Activated CD4-positive, alpha-beta memory T cell treated with anti-CD3 and anti-CD28 coated beads for 36 hours (primary cell): ENCODE data around the gene ABCF3. TPM values are rescaled to one million over a fixed set of nuclear protein-coding genes. Genes with fewer than 3 reads are reported as not detected.
"Not testable (repeated sequence)": the region's sequence is repeated elsewhere in the genome, so short reads cannot be mapped to it uniquely, and the experiment has no call there.

ENCODE experiments used
- CTCF ChIA-PET: fragments of 350-600 bp; sonication (Branson Sonifier 250); formaldehyde crosslinking; loops from one replicate; lab custom pipeline; 2021; ENCODE audit warnings: antibody characterized with exemption, inconsistent platforms; lab: Charles Lee
- POLR2A ChIA-PET: fragments of 350-600 bp; sonication (Branson Sonifier 250); formaldehyde crosslinking; loops from one replicate; lab custom pipeline; 2021; ENCODE audit warnings: antibody characterized with exemption; lab: Charles Lee
- DNase-seq: peaks from one replicate; pipeline ENCODE4 v3.0.0-alpha.2; 2020
- H3K27ac Mint-ChIP-seq: one replicate; pipeline ENCODE4 v1.8.0; 2021; ENCODE audit warnings: mixed read lengths
- H3K27me3 Mint-ChIP-seq: one replicate; pipeline ENCODE4 v1.8.0; 2021; ENCODE audit warnings: mixed read lengths
- H3K36me3 Mint-ChIP-seq: one replicate; pipeline ENCODE4 v1.8.0; 2021; ENCODE audit warnings: mixed read lengths
- H3K4me1 Mint-ChIP-seq: one replicate; pipeline ENCODE4 v1.8.0; 2021; ENCODE audit warnings: low read depth, mixed read lengths
- H3K4me3 Mint-ChIP-seq: one replicate; pipeline ENCODE4 v1.8.0; 2021; ENCODE audit warnings: mild to moderate bottlenecking, mixed read lengths
- H3K9me3 Mint-ChIP-seq: one replicate; pipeline ENCODE4 v1.8.0; 2021; ENCODE audit warnings: mixed read lengths
- intact Hi-C: fragments of 100-400 bp; cut with micrococcal nuclease; formaldehyde crosslinking; loops from one replicate; pipeline ENCODE4 v1.15.1; 2023
- total RNA-seq, 2 experiments: library from RNA; stranded (reverse); gene quantifications; one replicate each; pipeline ENCODE4 v1.2.3, GENCODE V29; 2021

ABCF3 gene
- total RNA-seq, 2 experiments from 2014 or later: 41.2 to 48.7 TPM

DNA sequence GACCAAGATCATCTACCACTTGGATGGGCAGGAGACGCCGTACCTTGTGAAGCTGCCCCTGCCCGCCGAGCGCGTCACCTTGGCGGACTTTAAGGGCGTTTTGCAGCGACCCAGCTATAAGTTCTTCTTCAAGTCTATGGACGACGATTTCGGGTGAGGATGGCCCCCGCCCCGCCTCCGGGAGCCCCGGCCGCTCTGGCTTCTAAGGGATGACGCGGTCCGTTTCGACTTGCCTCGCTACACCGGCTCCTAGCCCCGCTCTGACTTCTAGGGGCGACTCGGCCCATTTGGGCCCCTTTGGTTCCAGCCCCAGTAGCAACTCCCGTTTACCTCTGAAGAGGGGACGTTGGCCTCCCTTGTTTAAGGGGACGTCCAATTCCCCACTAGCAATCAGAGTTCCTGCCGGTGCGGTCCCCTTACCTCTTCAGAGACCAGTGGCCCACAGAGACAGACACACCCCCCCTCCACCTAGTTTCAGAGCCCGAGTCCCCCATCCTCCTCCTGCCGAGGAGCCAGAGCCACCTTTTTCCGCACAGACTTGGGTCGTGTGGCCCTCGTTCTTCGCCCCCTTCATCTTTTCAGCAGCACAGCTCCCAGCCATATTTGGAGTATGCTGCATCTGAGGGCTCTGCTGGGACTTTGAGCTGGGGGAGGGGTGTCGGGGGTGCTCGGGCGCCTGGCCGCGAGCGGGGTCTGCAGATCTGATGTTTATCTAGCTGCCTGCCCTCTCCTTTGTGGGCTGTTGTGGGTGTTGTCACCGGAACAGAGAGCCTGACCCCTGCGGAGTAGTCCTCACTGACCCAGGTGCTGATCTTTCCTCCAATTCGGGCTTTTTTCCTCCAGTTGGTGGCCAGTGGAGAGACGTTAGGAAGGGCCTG is 30.1 kb upstream of the ABCF3 start:
- intact Hi-C loops: loop anchor here (1.0 to 2.0 kb wide), 2 partner anchors 19 to 21 kb away; partner anchors contain the start of genes AP2M1 and EIF2B5
- no peaks in the 10 kb centered on the region for H3K9me3 Mint-ChIP-seq
- H3K36me3 Mint-ChIP-seq: no peaks in the 10 kb centered on the region
- ChIA-PET CTCF (interaction anchor here (1.2 to 2.2 kb wide), 4 partner anchors 21 to 260 kb away, joined by 5 to 6 read pairs (median 6); partner anchors contain the start of gene EIF2B5), POLR2A (interaction anchor here (0.7 to 1.6 kb wide), 4 partner anchors 12 to 30 kb away, joined by 3 to 7 read pairs (median 4); partner anchors contain the start of genes ABCF3 and EIF2B5)
- peaks cover 19% of the 10 kb centered on the region for H3K4me1 Mint-ChIP-seq
- no peaks in the 10 kb centered on the region for H3K27me3 Mint-ChIP-seq
- peak overlapping the region; percentile 95 for H3K4me3 Mint-ChIP-seq
- DNase-seq: peak; percentile 65
- H3K27ac Mint-ChIP-seq: peak overlapping the region; percentile 60

- Mint-ChIP-seq H3K27me3 (no peaks in the 10 kb centered on the region), H3K27ac (no peak overlapping the region), H3K4me1 (peaks cover 22% of the 10 kb centered on the region), H3K9me3 (no peaks in the 10 kb centered on the region), H3K36me3 (peaks cover 2% of the 10 kb centered on the region), H3K4me3 (peak overlapping the region; percentile 95)
- intact Hi-C loops: no loop called here
- DNase-seq: no peak
- ChIA-PET CTCF (interaction anchor here (1.6 to 2.2 kb wide), 3 partner anchors 21 to 261 kb away, joined by 5 to 6 read pairs (median 5); partner anchors contain the start of gene EIF2B5), POLR2A (interaction anchor here (1.4 to 1.6 kb wide), 2 partner anchors 12 to 29 kb away, joined by 3 to 6 read pairs; partner anchors contain the start of gene ABCF3)
Observed at GRCh38 chr3:184156522-184156955, 29.5 kb upstream of the ABCF3 start.

DNA sequence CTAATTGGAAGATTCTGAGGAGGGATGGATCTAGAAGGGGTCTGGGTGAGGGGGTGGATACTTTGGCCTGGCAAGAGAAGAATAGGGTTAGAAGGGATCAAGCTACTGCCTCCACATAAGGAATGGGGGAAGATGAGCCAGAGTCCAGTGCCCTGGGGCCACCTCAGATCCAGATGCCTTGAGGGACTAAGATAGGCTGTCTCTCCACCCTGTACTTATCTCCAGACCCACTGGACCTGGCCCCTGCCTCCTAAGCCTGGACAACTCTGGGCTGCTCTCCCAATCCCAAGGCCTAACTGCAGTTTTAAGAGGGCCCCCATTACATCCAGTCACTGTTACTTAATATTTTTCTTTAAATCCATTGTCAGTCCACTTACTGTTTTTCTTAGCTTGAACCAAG is 28.8 kb upstream of the ABCF3 start:
- no peak for DNase-seq
- Mint-ChIP-seq H3K27me3 (no peaks in the 10 kb centered on the region), H3K36me3 (peaks cover 4% of the 10 kb centered on the region), H3K4me3 (peak overlapping the region; percentile 95), H3K4me1 (peaks cover 23% of the 10 kb centered on the region), H3K9me3 (no peaks in the 10 kb centered on the region), H3K27ac (no peak overlapping the region)
- ChIA-PET POLR2A (no interaction called here), CTCF (interaction anchor here (2.2 kb wide), 1 partner anchor 132 kb away, joined by 5 read pairs; no protein-coding TSS in a partner anchor)
- intact Hi-C loops: no loop called here

- CTCF ChIA-PET: no interaction called here
- H3K9me3 Mint-ChIP-seq: no peaks in the 10 kb centered on the region
- H3K4me3 Mint-ChIP-seq: no peak overlapping the region
- intact Hi-C loops: no loop called here
- H3K27ac Mint-ChIP-seq: no peak overlapping the region
- DNase-seq: no peak
- no peaks in the 10 kb centered on the region for H3K27me3 Mint-ChIP-seq
- peaks cover 23% of the 10 kb centered on the region for H3K4me1 Mint-ChIP-seq
- H3K36me3 Mint-ChIP-seq: peaks cover 5% of the 10 kb centered on the region
- POLR2A ChIA-PET: no interaction called here
Observed at GRCh38 chr3:184158404-184158803, 27.6 kb upstream of the ABCF3 start.

DNA sequence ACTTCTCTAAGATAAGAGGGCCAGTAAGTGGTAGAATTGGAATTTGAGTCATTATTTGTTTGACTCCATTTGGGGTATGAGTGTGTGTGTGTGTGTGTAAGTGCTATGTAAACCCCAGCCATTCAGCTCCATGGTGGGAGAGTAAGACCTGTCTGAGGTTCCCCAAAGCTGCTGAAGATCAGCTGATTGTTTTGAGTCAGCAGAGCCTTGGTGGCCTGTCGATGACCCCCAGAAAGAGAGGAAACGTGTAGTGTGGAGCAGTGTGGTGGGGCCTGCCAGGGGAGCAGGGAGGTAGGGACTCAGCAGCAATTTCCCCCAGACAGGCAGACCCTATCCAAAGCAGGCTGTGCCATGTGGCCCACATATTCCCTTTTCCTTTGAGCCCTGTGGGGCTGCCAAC is 25.5 kb upstream of the ABCF3 start:
- Mint-ChIP-seq H3K36me3 (peaks cover 7% of the 10 kb centered on the region), H3K4me1 (peaks cover 23% of the 10 kb centered on the region), H3K9me3 (no peaks in the 10 kb centered on the region), H3K4me3 (no peak overlapping the region), H3K27me3 (no peaks in the 10 kb centered on the region), H3K27ac (no peak overlapping the region)
- DNase-seq: no peak
- intact Hi-C loops: no loop called here
- ChIA-PET CTCF (no interaction called here), POLR2A (no interaction called here)

GRCh38 chr3:184162571-184163070 is 23.4 kb upstream of the ABCF3 start:
- POLR2A ChIA-PET, H3K4me3 Mint-ChIP-seq, H3K27ac Mint-ChIP-seq, H3K9me3 Mint-ChIP-seq, CTCF ChIA-PET, intact Hi-C loops, DNase-seq, H3K27me3 Mint-ChIP-seq: not testable (repeated sequence)
- Mint-ChIP-seq H3K36me3 (peaks cover 21% of the 10 kb centered on the region), H3K4me1 (peaks cover 12% of the 10 kb centered on the region)

- Mint-ChIP-seq H3K27ac (no peak overlapping the region), H3K36me3 (peaks cover 21% of the 10 kb centered on the region), H3K4me1 (peaks cover 5% of the 10 kb centered on the region), H3K4me3 (no peak overlapping the region), H3K27me3 (no peaks in the 10 kb centered on the region), H3K9me3 (no peaks in the 10 kb centered on the region)
- POLR2A ChIA-PET: no interaction called here
- intact Hi-C loops: no loop called here
- no peak for DNase-seq
- CTCF ChIA-PET: no interaction called here
Observed at GRCh38 chr3:184164648-184165330, 21.2 kb upstream of the ABCF3 start.

DNA sequence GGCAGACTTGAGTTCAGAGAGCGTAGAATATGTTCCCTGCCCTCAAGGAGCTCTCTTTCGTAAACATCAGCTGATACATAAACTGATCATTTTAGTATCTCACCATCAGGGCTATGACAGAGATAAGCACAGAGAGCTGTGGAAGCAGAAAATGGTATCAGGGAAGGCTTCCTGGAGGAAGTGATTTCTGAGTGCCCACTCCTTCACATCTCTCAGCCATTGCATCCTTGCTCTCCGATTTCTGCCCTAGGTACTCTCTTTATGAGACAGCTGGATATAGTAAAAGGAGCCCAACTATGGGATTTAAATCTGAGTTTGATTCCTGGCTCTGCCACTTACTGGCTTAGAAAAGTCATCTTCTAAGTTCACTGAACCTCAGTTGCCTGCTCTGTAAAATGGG is 20.5 kb upstream of the ABCF3 start:
- intact Hi-C loops: no loop called here
- Mint-ChIP-seq H3K27ac (no peak overlapping the region), H3K36me3 (peaks cover 21% of the 10 kb centered on the region), H3K4me3 (no peak overlapping the region), H3K27me3 (no peaks in the 10 kb centered on the region), H3K9me3 (no peaks in the 10 kb centered on the region), H3K4me1 (peaks cover 3% of the 10 kb centered on the region)
- CTCF ChIA-PET: no interaction called here
- DNase-seq: no peak
- POLR2A ChIA-PET: no interaction called here

GRCh38 chr3:184166671-184167070 is 19.3 kb upstream of the ABCF3 start:
- POLR2A ChIA-PET: no interaction called here
- CTCF ChIA-PET: no interaction called here

GRCh38 chr3:184167786-184168185 is 18.2 kb upstream of the ABCF3 start:
- Mint-ChIP-seq H3K36me3 (peaks cover 22% of the 10 kb centered on the region), H3K4me1 (no peaks in the 10 kb centered on the region), H3K9me3 (no peaks in the 10 kb centered on the region), H3K27ac (no peak overlapping the region), H3K27me3 (no peaks in the 10 kb centered on the region), H3K4me3 (no peak overlapping the region)
- CTCF ChIA-PET: no interaction called here
- POLR2A ChIA-PET: interaction anchor here (0.5 kb wide), 1 partner anchor 18 kb away, joined by 4 read pairs; no protein-coding TSS in a partner anchor
- no peak for DNase-seq
- intact Hi-C loops: no loop called here

More at GRCh38 chr3:184166671-184167070, 19.3 kb upstream of the ABCF3 start:
- DNase-seq: no peak
- Mint-ChIP-seq H3K9me3 (no peaks in the 10 kb centered on the region), H3K4me1 (no peaks in the 10 kb centered on the region), H3K27me3 (no peaks in the 10 kb centered on the region), H3K36me3 (peaks cover 22% of the 10 kb centered on the region), H3K4me3 (no peak overlapping the region), H3K27ac (no peak overlapping the region)
- intact Hi-C loops: no loop called here

- POLR2A ChIA-PET: interaction anchor here (0.5 kb wide), 1 partner anchor 19 kb away, joined by 4 read pairs; no protein-coding TSS in a partner anchor
- no peak overlapping the region for H3K4me3 Mint-ChIP-seq
- CTCF ChIA-PET: no interaction called here
- no peak overlapping the region for H3K27ac Mint-ChIP-seq
- H3K27me3 Mint-ChIP-seq: no peaks in the 10 kb centered on the region
- no peaks in the 10 kb centered on the region for H3K9me3 Mint-ChIP-seq
- DNase-seq: no peak
- intact Hi-C loops: no loop called here
- H3K4me1 Mint-ChIP-seq: no peaks in the 10 kb centered on the region
- peaks cover 22% of the 10 kb centered on the region for H3K36me3 Mint-ChIP-seq
Observed at GRCh38 chr3:184168363-184169120, 17.5 kb upstream of the ABCF3 start.
